Esophagus muscularis mucosa (tissue), 4 donors: ENCODE results near the gene DGCR8. TPM values are rescaled to one million over a fixed set of nuclear protein-coding genes. Genes with fewer than 3 reads are reported as not detected.
A peak's percentile ranks its signal among the peaks of the same experiment; 100 is the strongest.

ENCODE experiments used
- DNase-seq: peaks from one replicate; pipeline ENCODE4 v3.0.0-alpha.2; 2017; ENCODE audit errors: extremely low spot score
- H3K27ac ChIP-seq, 4 donors: fragments of 200-600 bp; sonication (generic); replicated peaks in 1 of 4; 1 replicate in 3 of 4; 2 replicates in 1 of 4; pipeline ENCODE4 v1.5.1; 2016 to 2019; ENCODE audit warnings: mild to moderate bottlenecking in 1 of 4
- H3K27me3 ChIP-seq, 4 donors: fragments of 200-600 bp; sonication (generic); one replicate each; pipeline versions ENCODE4 v1.5.1 to v1.6.0; 2016 to 2019
- H3K36me3 ChIP-seq, 4 donors: fragments of 200-600 bp; sonication (generic); one replicate each; pipeline ENCODE4 v1.5.1; 2016 to 2019
- H3K4me1 ChIP-seq, 4 donors: fragments of 200-600 bp; sonication (generic); one replicate each; pipeline ENCODE4 v1.5.1; 2016 to 2019
- H3K4me3 ChIP-seq, 4 donors: fragments of 200-600 bp; sonication (generic); 1 replicate in 2 of 4; 2 replicates in 2 of 4; pipeline ENCODE4 v1.5.1; 2016 to 2019; ENCODE audit warnings: mild to moderate bottlenecking in 4 of 4, moderate library complexity in 1 of 4
- H3K9me3 ChIP-seq, 4 donors: fragments of 200-600 bp; sonication (generic); 1 replicate in 3 of 4; 2 replicates in 1 of 4; pipeline ENCODE4 v1.5.1; 2016 to 2019
- CTCF ChIP-seq, 3 experiments: fragments of 200-600 bp in 2 of 3; fragments of 450-650 bp in 1 of 3; sonication (generic) in 2 of 3; IDR thresholded peaks; one replicate each; pipeline ENCODE4 v1.5.1; 2017 to 2019; ENCODE audit warnings: antibody characterized with exemption in 3 of 3, mild to moderate bottlenecking in 2 of 3, moderate library complexity in 1 of 3
- EP300 ChIP-seq: sonication (generic); formaldehyde crosslinking; IDR thresholded peaks from one replicate; pipeline ENCODE4 v1.6.1; 2017; ENCODE audit warnings: antibody characterized with exemption
- POLR2A ChIP-seq: fragments of 450-650 bp; IDR thresholded peaks from one replicate; pipeline ENCODE4 v1.6.1; 2017; ENCODE audit warnings: antibody characterized with exemption, moderate library complexity, mild to moderate bottlenecking, low read depth
- POLR2AphosphoS5 ChIP-seq, 2 donors: sonication (generic); formaldehyde crosslinking; IDR thresholded peaks; one replicate each; pipeline ENCODE4 v1.6.1; 2017; ENCODE audit warnings: antibody characterized with exemption in 2 of 2
- WGBS: methylation state at CpG from one replicate; pipeline ENCODE4 v1.1.5; 2018; 5-methylcytosine and 5-hydroxymethylcytosine counted together
- intact Hi-C: fragments of 100-400 bp; cut with DNase I; formaldehyde crosslinking; loops from one replicate; pipeline ENCODE4 v1.15.1; 2023
- total RNA-seq, 4 donors: library from RNA; depleted of rRNA; stranded (reverse); fragments of >200 nt; gene quantifications; one replicate each; pipeline versions ENCODE4 v1.1.0 to v1.2.1, GENCODE V29; 2016

DGCR8 gene
- total RNA-seq, 4 donors from 2014 or later: 16.9 to 26.6 (median 19.6) TPM

GRCh38 chr22:20108757-20109230, 28.8 kb downstream of the DGCR8 start:
- Histone ChIP-seq H3K9me3 (no peaks in the 10 kb centered on the region), H3K36me3 (peaks cover 60 to 98% (median 96%) of the 10 kb centered on the region in 4 donors), H3K27ac (no peak overlapping the region), H3K4me1 (peaks cover 0 to 6% (median 0%) of the 10 kb centered on the region in 4 donors), H3K27me3 (no peaks in the 10 kb centered on the region), H3K4me3 (no peak overlapping the region)
- no peak for DNase-seq
- intact Hi-C loops: loop anchor here (10.0 kb wide), 1 partner anchor 134 kb away; no protein-coding TSS in a partner anchor
- TF ChIP-seq POLR2AphosphoS5 (IDR thresholded peaks at IDR 0.05): no peak
- WGBS: 93% methylated on average over 3 of the region's 12 CpGs

GRCh38 chr22:20109411-20110358, 29.6 kb downstream of the DGCR8 start:
- TF ChIP-seq CTCF (IDR thresholded peaks at IDR 0.05): no peak
- peaks cover 60 to 100% (median 100%) of the 10 kb centered on the region in 4 donors for H3K36me3 ChIP-seq
- WGBS: 78% methylated on average over 7 of the region's 23 CpGs
- H3K9me3 ChIP-seq: no peaks in the 10 kb centered on the region
- no peak for DNase-seq
- intact Hi-C loops: loop anchor here (10.0 kb wide), 1 partner anchor 135 kb away; no protein-coding TSS in a partner anchor
- no peak overlapping the region for H3K27ac ChIP-seq
- no peak overlapping the region for H3K4me3 ChIP-seq
- H3K4me1 ChIP-seq: peaks cover 0 to 6% (median 2%) of the 10 kb centered on the region in 4 donors
- H3K27me3 ChIP-seq: no peaks in the 10 kb centered on the region

- 86% methylated on average over 9 of the region's 9 CpGs for WGBS
- Histone ChIP-seq H3K9me3 (no peaks in the 10 kb centered on the region), H3K4me1 (peaks cover 3 to 11% (median 5%) of the 10 kb centered on the region in 4 donors), H3K4me3 (no peak overlapping the region), H3K27me3 (no peaks in the 10 kb centered on the region), H3K36me3 (peaks cover 59 to 100% (median 100%) of the 10 kb centered on the region in 4 donors), H3K27ac (no peak overlapping the region)
- intact Hi-C loops: no loop called here
- no peak for DNase-seq
- TF ChIP-seq POLR2AphosphoS5 (IDR thresholded peaks at IDR 0.05) (no peak), CTCF (IDR thresholded peaks at IDR 0.05) (no peak), POLR2A (no peak)
These were observed 30.4 kb downstream of the DGCR8 start for GRCh38 chr22:20110359-20110985.

- intact Hi-C loops: no loop called here
- no peak for DNase-seq
- WGBS: 64% methylated on average over 14 of the region's 14 CpGs
These were observed 31.1 kb downstream of the DGCR8 start for GRCh38 chr22:20111045-20111688.

More at GRCh38 chr22:20111045-20111688, 31.1 kb downstream of the DGCR8 start:
- TF ChIP-seq EP300: no peak
- no peak for TF ChIP-seq POLR2AphosphoS5 (IDR thresholded peaks at IDR 0.05)
- no peak for TF ChIP-seq POLR2A
- TF ChIP-seq CTCF (IDR thresholded peaks at IDR 0.05): peak in 1 of 3 experiments; percentile 31
- Histone ChIP-seq H3K27me3 (no peaks in the 10 kb centered on the region), H3K36me3 (peaks cover 53 to 98% (median 97%) of the 10 kb centered on the region in 4 donors), H3K9me3 (no peaks in the 10 kb centered on the region), H3K27ac (no peak overlapping the region), H3K4me1 (peaks cover 10 to 18% (median 12%) of the 10 kb centered on the region in 4 donors), H3K4me3 (no peak overlapping the region)
